HCT116 (cell line): Measurements from ENCODE around the gene REPS2. TPM values are rescaled to one million over a fixed set of nuclear protein-coding genes. Genes with fewer than 3 reads are reported as not detected.

Source experiments
- ATAC-seq: fragments of 200-7000 bp; cut with Tn5 transposase; 2 replicates; pipeline ENCODE4 v1.9.1; 2020; ENCODE audit warnings: mild to moderate bottlenecking, moderate library complexity
- Bru-seq: library from RNA; stranded (reverse); fragments of 400-500 nt; gene quantifications from one replicate; lab custom pipeline; 2021; lab: Mats Ljungman, UMichigan
- BruChase-seq, 2 experiments: library from RNA; stranded (reverse); fragments of 400-500 nt; gene quantifications; one replicate each; lab custom pipeline; 2021; lab: Mats Ljungman, UMichigan
- BruUV-seq: library from RNA; stranded (reverse); fragments of 400-500 nt; replicated peaks from 2 replicates; lab custom pipeline; 2021; lab: Mats Ljungman, UMichigan
- CTCF ChIA-PET: fragments of 300-600 bp; sonication (Branson Sonifier 250); formaldehyde crosslinking; loops from one replicate; lab custom pipeline; 2021; ENCODE audit warnings: antibody characterized with exemption; lab: Charles Lee
- POLR2A ChIA-PET: fragments of 300-600, 350-600 bp; sonication (Branson Sonifier 250); formaldehyde crosslinking; loops from one replicate; lab custom pipeline; 2021; ENCODE audit warnings: antibody characterized with exemption; lab: Charles Lee
- RAD21 ChIA-PET, 2 experiments: fragments of 300-600 bp; sonication (Branson Sonifier 250); formaldehyde crosslinking; loops; one replicate each; lab custom pipeline; 2023; ENCODE audit warnings: low total read pairs in 2 of 2; ENCODE audit not compliant: uncharacterized antibody in 2 of 2, unreplicated experiment in 2 of 2, low non-redundant PET in 1 of 2; lab: Charles Lee
- DNase-seq: peaks from one replicate; pipeline ENCODE4 v3.0.0-alpha.2; 2010; ENCODE audit warnings: low read depth, low spot score
- H2AFZ ChIP-seq: fragments of 200-600 bp; shearing (Covaris generic), sonication (generic); 2 replicates; pipeline ENCODE4 v1.6.1; 2017; ENCODE audit warnings: low read depth, mixed run types, mixed read lengths, antibody characterized with exemption, low read length; ENCODE audit not compliant: poor library complexity, severe bottlenecking
- H3K27ac ChIP-seq: 2 replicates; pipeline ENCODE4 v1.5.1; 2012; ENCODE audit warnings: low read depth, low read length
- H3K27me3 ChIP-seq: fragments of 200-600 bp; sonication (generic); 2 replicates; pipeline ENCODE4 v1.6.1; 2016; ENCODE audit warnings: mixed run types, low read length, mixed read lengths; ENCODE audit not compliant: insufficient read depth
- H3K36me3 ChIP-seq, 2 experiments: fragments of 200-500 bp in 1 of 2; fragments of 200-600 bp in 1 of 2; sonication (Bioruptor generic) in 1 of 2; sonication (generic) in 1 of 2; 2 replicates each; pipeline versions ENCODE4 v1.5.1 to v1.6.1; 2014 to 2016; ENCODE audit warnings: low read length in 2 of 2, inconsistent platforms in 1 of 2, mixed read lengths in 1 of 2, mixed run types in 1 of 2; ENCODE audit not compliant: insufficient read depth in 2 of 2, control insufficient read depth in 1 of 2
- H3K4me1 ChIP-seq, 2 experiments: fragments of 200-600 bp in 1 of 2; sonication (generic) in 1 of 2; 2 replicates each; pipeline versions ENCODE4 v1.5.1 to v1.6.1; 2012 to 2017; ENCODE audit warnings: low read length in 2 of 2, inconsistent platforms in 1 of 2, mild to moderate bottlenecking in 1 of 2, mixed read lengths in 1 of 2, mixed run types in 1 of 2, moderate library complexity in 1 of 2; ENCODE audit not compliant: insufficient read depth in 2 of 2, control insufficient read depth in 1 of 2
- H3K4me2 ChIP-seq: fragments of 200-600 bp; sonication (generic); 2 replicates; pipeline ENCODE4 v1.6.1; 2017; ENCODE audit warnings: mixed run types, low read length, mixed read lengths
- H3K4me3 ChIP-seq, 2 experiments: fragments of 200-600 bp in 1 of 2; sonication (generic) in 1 of 2; replicated peaks in 1 of 2; 2 replicates each; pipeline ENCODE4 v1.5.1; 2011 to 2016; ENCODE audit warnings: low read length in 2 of 2, control low read depth in 1 of 2, low read depth in 1 of 2, mild to moderate bottlenecking in 1 of 2, mixed read lengths in 1 of 2, mixed run types in 1 of 2
- H3K79me2 ChIP-seq: fragments of 200-600 bp; sonication (generic); 2 replicates; pipeline ENCODE4 v1.6.1; 2017; ENCODE audit warnings: mild to moderate bottlenecking, mixed run types, low read length, moderate library complexity, mixed read lengths; ENCODE audit not compliant: insufficient read depth
- H3K9ac ChIP-seq: fragments of 200-600 bp; sonication (generic); 2 replicates; pipeline ENCODE4 v1.6.1; 2016; ENCODE audit warnings: low read length, mixed read lengths
- H3K9me2 ChIP-seq: fragments of 200-600 bp; sonication (generic), shearing (Covaris generic); 2 replicates; pipeline ENCODE4 v1.6.1; 2017; ENCODE audit warnings: mixed run types, mild to moderate bottlenecking, moderate library complexity; ENCODE audit not compliant: insufficient read depth
- H3K9me3 ChIP-seq, 2 experiments: fragments of 200-500 bp in 1 of 2; fragments of 200-600 bp in 1 of 2; sonication (Bioruptor generic) in 1 of 2; sonication (generic) in 1 of 2; 2 replicates each; pipeline ENCODE4 v1.6.1; 2014 to 2017; ENCODE audit warnings: low read length in 2 of 2, mixed read lengths in 2 of 2, inconsistent platforms in 1 of 2, low read depth in 1 of 2, mild to moderate bottlenecking in 1 of 2, mixed run types in 1 of 2, moderate library complexity in 1 of 2; ENCODE audit not compliant: control insufficient read depth in 1 of 2, insufficient read depth in 1 of 2
- H4K20me1 ChIP-seq: fragments of 200-600 bp; sonication (generic), shearing (Covaris generic); 2 replicates; pipeline ENCODE4 v1.6.1; 2017; ENCODE audit warnings: mixed run types, mild to moderate bottlenecking, moderate library complexity; ENCODE audit not compliant: insufficient read depth
- CBX3 ChIP-seq: IDR thresholded peaks from 2 replicates; pipeline ENCODE4 v1.6.1; 2012; ENCODE audit warnings: low read depth
- ELF1 ChIP-seq: IDR thresholded peaks from 2 replicates; pipeline ENCODE4 v1.6.1; 2012; ENCODE audit warnings: low read depth, borderline replicate concordance
- EZH2phosphoT487 ChIP-seq: fragments of 200-600 bp; IDR thresholded peaks from 2 replicates; pipeline ENCODE4 v1.6.1; 2018; ENCODE audit warnings: antibody characterized with exemption, borderline replicate concordance
- FOSL1 ChIP-seq: IDR thresholded peaks from 2 replicates; pipeline ENCODE4 v1.6.1; 2012; ENCODE audit warnings: low read depth
- JUND ChIP-seq: IDR thresholded peaks from 2 replicates; pipeline ENCODE4 v1.6.1; 2012
- MAX ChIP-seq: IDR thresholded peaks from 2 replicates; pipeline ENCODE4 v1.6.1; 2012
- POLR2A ChIP-seq: IDR thresholded peaks from 2 replicates; pipeline ENCODE4 v1.7.0; 2011; ENCODE audit warnings: borderline replicate concordance; ENCODE audit not compliant: insufficient read depth, insufficient read length; ENCODE audit errors: extremely low read depth
- POLR2AphosphoS5 ChIP-seq: IDR thresholded peaks from 2 replicates; pipeline ENCODE4 v1.6.1; 2011; ENCODE audit warnings: mild to moderate bottlenecking, low read depth, low read length, moderate library complexity
- REST ChIP-seq: IDR thresholded peaks from 2 replicates; pipeline ENCODE4 v1.6.1; 2012; ENCODE audit warnings: low read depth
- SRF ChIP-seq: IDR thresholded peaks from 2 replicates; pipeline ENCODE4 v1.6.1; 2012; ENCODE audit warnings: low read depth
- TCF7L2 ChIP-seq: IDR thresholded peaks from 2 replicates; pipeline ENCODE4 v1.7.0; 2011; ENCODE audit warnings: borderline replicate concordance, inconsistent platforms; ENCODE audit not compliant: insufficient read depth, insufficient read length; ENCODE audit errors: extremely low read depth
- ZBTB33 ChIP-seq: IDR thresholded peaks from 2 replicates; pipeline ENCODE4 v1.6.1; 2011; ENCODE audit warnings: mild to moderate bottlenecking, low read length, moderate library complexity; ENCODE audit not compliant: insufficient replicate concordance; ENCODE audit errors: extremely low read depth
- intact Hi-C: fragments of 100-400 bp; cut with micrococcal nuclease; formaldehyde crosslinking; loops from 2 replicates; pipeline ENCODE4 v1.10.0; 2022
- long read RNA-seq: library from polyadenylated mRNA; unstranded; transcript quantifications from one replicate; pipeline ENCODE4 v2.0.0, GENCODE V29; 2021; ENCODE audit not compliant: unreplicated experiment
- polyA plus RNA-seq: library from polyadenylated mRNA; unstranded; fragments of >200 nt; gene quantifications from 2 replicates; pipeline ENCODE4 v1.2.1, GENCODE V29; 2012; ENCODE audit warnings: missing spikeins
- total RNA-seq: library from RNA; stranded (reverse); gene quantifications from one replicate; pipeline ENCODE4 v1.2.1, GENCODE V29; 2021; ENCODE audit not compliant: unreplicated experiment

Gene REPS2
- 4.5 TPM for total RNA-seq
- polyA plus RNA-seq = 3.4 and 3.6 TPM in 2 replicates
- percentile 48 among the genes with signal in this experiment for Bru-seq, nascent RNA
- BruChase-seq, experiment 1, labeled RNA remaining after a 6-hour chase = percentile 38 among the genes with signal in this experiment
- BruChase-seq, experiment 2, labeled RNA remaining after a 2-hour chase = percentile 37 among the genes with signal in this experiment
- long read RNA-seq, partial matches to known transcripts = 0 of 4 reads
- long read RNA-seq, other reads (novel, unspliced or antisense) = 4 of 4 reads

DNA sequence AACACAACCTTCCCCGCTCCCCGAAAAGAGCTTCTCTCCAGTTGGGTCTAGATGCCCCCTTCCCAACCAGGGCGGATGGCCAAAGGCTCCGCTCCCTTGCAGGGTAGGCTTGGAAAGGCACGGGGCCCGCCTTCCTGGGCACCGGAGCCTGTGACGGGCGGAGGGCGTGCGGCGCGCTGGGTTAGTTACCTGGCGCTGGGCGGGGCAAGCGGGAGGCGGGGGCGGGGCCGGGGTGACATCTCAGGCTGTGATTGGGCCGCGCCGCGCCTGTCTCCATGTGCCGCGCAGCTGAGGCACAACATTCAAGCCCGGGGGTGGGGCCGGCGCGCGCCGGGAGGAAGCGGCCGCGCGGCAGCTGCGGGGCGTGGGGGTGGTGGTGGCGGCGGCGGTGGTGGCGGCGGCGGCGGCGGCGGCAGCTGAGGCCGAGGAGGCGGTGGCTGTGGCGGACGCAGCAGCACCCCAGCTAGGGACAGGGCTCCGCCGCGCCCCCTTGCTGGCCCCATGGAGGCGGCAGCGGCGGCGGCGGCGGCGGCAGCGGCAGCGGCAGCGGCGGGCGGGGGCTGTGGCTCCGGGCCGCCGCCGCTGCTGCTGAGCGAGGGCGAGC lies at the start of gene REPS2:
REPS2 (plus strand) TSS at position 298 of the 604 bp plus-strand sequence; CDS start at position 502, 204 bp downstream.
- DNase-seq (peak; percentile 48), ATAC-seq (peak; percentile 97)
- Histone ChIP-seq H4K20me1 (no peaks in the 10 kb centered on the region), H3K9me3 (no peaks in the 10 kb centered on the region), H2AFZ (no peak within 1 kb of the TSS), H3K9ac (peak within 1 kb of the TSS; percentile 50), H3K27me3 (no peaks in the 10 kb centered on the region), H3K27ac (no peak within 1 kb of the TSS), H3K79me2 (no peaks in the 10 kb centered on the region), H3K4me2 (peak within 1 kb of the TSS; percentile 78), H3K4me3 (peak within 1 kb of the TSS; percentile 51 to 57), H3K4me1 (peaks cover 0 to 6% of the 10 kb centered on the region in 2 experiments; a peak in 1 of 4 replicates), H3K9me2 (no peaks in the 10 kb centered on the region), H3K36me3 (no peaks in the 10 kb centered on the region)
- intact Hi-C loops = no loop called here
- no TSS peak for BruUV-seq
- ChIA-PET CTCF (no interaction called here), RAD21 (interaction anchor here in 1 of 2 experiments (1.3 kb wide), 1 partner anchor 64 kb away, joined by 3 read pairs; no protein-coding TSS in a partner anchor), POLR2A (no interaction called here)
- no peak for TF ChIP-seq SRF
- TF ChIP-seq MAX = peak; percentile 51; the same call in 1 of the 2 replicates
- peak; percentile 34; the same call in 1 of the 2 replicates for TF ChIP-seq POLR2AphosphoS5
- no peak for TF ChIP-seq FOSL1
- TF ChIP-seq POLR2A = no peak

DNA sequence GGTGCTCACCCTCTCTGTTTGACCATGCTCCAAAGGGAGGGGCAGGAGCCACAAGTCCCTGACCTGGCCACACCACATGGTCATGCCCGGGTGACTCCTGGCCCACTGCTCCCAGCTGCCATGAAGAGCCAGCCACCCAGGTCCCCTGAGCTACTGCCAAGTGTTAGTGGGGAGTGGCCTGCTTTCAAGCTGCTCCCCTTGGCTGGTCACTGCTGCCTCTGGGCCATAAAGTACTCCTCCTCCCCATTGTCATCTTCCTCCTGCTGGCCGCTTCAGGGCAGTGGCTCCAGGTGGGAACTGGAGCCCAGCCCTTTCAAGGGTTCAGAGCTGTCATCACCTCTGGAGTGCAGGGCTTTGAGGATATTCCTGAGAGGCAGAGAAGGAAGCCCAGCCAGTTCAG lies 49.0 kb upstream of the REPS2 start:
- no peak for ATAC-seq
- ChIA-PET POLR2A (no interaction called here), CTCF (no interaction called here), RAD21 (no interaction called here)
- peaks cover 2 to 3% of the 10 kb centered on the region in 2 experiments; a peak in 3 of 4 replicates for H3K4me1 ChIP-seq
- H3K27me3 ChIP-seq = no peaks in the 10 kb centered on the region
- H2AFZ ChIP-seq = no peak overlapping the region
- no peaks in the 10 kb centered on the region for H3K79me2 ChIP-seq
- DNase-seq = no peak
- no peaks in the 10 kb centered on the region for H4K20me1 ChIP-seq
- no peaks in the 10 kb centered on the region for H3K9me2 ChIP-seq
- H3K36me3 ChIP-seq = no peaks in the 10 kb centered on the region
- intact Hi-C loops = no loop called here
- no peak overlapping the region for H3K27ac ChIP-seq
- no peaks in the 10 kb centered on the region for H3K9me3 ChIP-seq
- BruUV-seq = no TSS peak
- no peak overlapping the region for H3K4me3 ChIP-seq
- no peak overlapping the region for H3K4me2 ChIP-seq
- no peak overlapping the region for H3K9ac ChIP-seq
- TF ChIP-seq ELF1 = no peak
- TF ChIP-seq REST = no peak
- TF ChIP-seq MAX = no peak
- no peak for TF ChIP-seq CBX3
- no peak for TF ChIP-seq JUND
- no peak for TF ChIP-seq ZBTB33
- TF ChIP-seq TCF7L2 = no peak
- no peak for TF ChIP-seq EZH2phosphoT487
